Measurements from ENCODE around the gene AZI2. TPM values are rescaled to one million over a fixed set of nuclear protein-coding genes. Genes with fewer than 3 reads are reported as not detected.

Gene AZI2
- total RNA-seq, 2 experiments from 2014 or later, result 27.4 to 31.5 TPM

DNA sequence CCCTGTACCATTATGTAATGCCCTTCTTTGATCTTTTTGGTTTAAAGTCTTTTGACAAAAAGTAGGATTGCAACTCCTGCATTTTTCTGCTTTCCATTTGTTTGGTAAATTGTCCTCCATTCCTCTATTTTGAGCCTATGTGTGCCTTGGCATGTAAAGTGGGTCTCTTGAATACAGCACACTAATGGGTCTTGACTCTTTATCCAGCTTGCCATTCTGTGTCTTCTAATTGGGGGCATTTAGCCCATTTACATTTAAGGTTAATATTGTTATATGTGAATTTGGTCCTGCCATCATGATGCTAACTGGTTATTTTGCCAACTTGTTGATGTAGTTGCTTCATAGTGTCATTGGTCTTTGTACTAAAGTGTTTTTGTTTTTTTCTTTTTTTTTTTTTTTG, 74.8 kb downstream of the AZI2 start:
- Mint-ChIP-seq H3K4me3 (no peak overlapping the region), H3K4me1 (ENCODE audit: low read depth) (peaks cover 5% of the 10 kb centered on the region), H3K27ac (no peak overlapping the region), H3K27me3 (no peaks in the 10 kb centered on the region), H3K36me3 (ENCODE audit: low read depth) (peaks cover 80% of the 10 kb centered on the region), H3K9me3 (peaks cover 9% of the 10 kb centered on the region)
- no peak for ATAC-seq (ENCODE audit: poor library complexity)
- Histone ChIP-seq H3K27me3 (ENCODE audit: control insufficient read depth in 1 of 2, insufficient read depth in 2 of 2, low read length in 2 of 2) (no peaks in the 10 kb centered on the region), H3K27ac (ENCODE audit: low read depth in 1 of 2, low read length in 2 of 2) (no peak overlapping the region), H3K4me3 (ENCODE audit: low read length) (no peak overlapping the region), H3K9me3 (ENCODE audit: control insufficient read depth in 1 of 2, insufficient read depth in 1 of 2, low read length in 2 of 2) (peaks cover 12 to 18% of the 10 kb centered on the region in 2 experiments), H3K4me1 (ENCODE audit: insufficient read depth, low read length) (no peaks in the 10 kb centered on the region), H3K36me3 (ENCODE audit: insufficient read depth, low read length) (peaks cover 14% of the 10 kb centered on the region)
- POLR2A ChIA-PET, result no interaction called here
- intact Hi-C loops (cut with DNase I, micrococcal nuclease), result no loop called here
- no peak for DNase-seq
- TF ChIP-seq, protein P1, sequence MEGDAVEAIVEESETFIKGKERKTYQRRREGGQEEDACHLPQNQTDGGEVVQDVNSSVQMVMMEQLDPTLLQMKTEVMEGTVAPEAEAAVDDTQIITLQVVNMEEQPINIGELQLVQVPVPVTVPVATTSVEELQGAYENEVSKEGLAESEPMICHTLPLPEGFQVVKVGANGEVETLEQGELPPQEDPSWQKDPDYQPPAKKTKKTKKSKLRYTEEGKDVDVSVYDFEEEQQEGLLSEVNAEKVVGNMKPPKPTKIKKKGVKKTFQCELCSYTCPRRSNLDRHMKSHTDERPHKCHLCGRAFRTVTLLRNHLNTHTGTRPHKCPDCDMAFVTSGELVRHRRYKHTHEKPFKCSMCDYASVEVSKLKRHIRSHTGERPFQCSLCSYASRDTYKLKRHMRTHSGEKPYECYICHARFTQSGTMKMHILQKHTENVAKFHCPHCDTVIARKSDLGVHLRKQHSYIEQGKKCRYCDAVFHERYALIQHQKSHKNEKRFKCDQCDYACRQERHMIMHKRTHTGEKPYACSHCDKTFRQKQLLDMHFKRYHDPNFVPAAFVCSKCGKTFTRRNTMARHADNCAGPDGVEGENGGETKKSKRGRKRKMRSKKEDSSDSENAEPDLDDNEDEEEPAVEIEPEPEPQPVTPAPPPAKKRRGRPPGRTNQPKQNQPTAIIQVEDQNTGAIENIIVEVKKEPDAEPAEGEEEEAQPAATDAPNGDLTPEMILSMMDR (IDR thresholded peaks at IDR 0.05), result no peak
- CTCF ChIA-PET, result interaction anchor here (1.2 kb wide), 1 partner anchor 10 kb away, joined by 3 read pairs; no protein-coding TSS in a partner anchor

Other genes with a start within 250 kb of the AZI2 start
- 1 to 10 TPM; 5.0 to 6.6 TPM for gene CMC1, start 107.2 kb downstream of the AZI2 start, total RNA-seq
- under 1 TPM; 0.27 to 0.28 TPM for gene ZCWPW2, start 103 bp downstream of the AZI2 start, total RNA-seq

Data from CD4-positive, alpha-beta T cell (primary cell).